ENCODE results near the gene FBXL2.
"Not testable (repeated sequence)": the region's sequence is repeated elsewhere in the genome, so short reads cannot be mapped to it uniquely, and the experiment has no call there.

FBXL2 gene

DNA sequence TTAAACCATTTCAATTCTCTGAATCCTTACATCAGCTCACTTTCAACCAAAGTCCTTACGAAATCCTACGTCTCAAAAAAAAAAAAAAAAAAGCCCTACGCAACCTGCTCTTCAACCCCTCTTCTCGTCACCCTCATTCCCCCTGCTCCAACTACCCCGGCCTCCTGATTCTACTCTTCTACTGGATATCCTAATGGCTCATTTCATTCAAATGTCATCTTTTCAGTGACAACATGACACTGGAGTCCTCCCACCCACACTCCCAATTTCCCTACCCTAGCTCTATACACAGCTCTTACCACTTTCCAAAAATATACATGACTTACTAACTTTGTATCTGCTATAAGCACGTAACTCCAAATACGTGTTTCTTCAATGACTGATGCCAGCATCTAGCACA is 151.5 kb downstream of the FBXL2 start:
- in situ Hi-C loops (cut with MboI; ENCODE audit: low pct_unique_long_range_greater_than_20kb, low sequenced_read_pairs, unreplicated experiment), result no loop called here
- DNase-seq (ENCODE audit: low spot score), result no peak
- TF ChIP-seq, protein P1, sequence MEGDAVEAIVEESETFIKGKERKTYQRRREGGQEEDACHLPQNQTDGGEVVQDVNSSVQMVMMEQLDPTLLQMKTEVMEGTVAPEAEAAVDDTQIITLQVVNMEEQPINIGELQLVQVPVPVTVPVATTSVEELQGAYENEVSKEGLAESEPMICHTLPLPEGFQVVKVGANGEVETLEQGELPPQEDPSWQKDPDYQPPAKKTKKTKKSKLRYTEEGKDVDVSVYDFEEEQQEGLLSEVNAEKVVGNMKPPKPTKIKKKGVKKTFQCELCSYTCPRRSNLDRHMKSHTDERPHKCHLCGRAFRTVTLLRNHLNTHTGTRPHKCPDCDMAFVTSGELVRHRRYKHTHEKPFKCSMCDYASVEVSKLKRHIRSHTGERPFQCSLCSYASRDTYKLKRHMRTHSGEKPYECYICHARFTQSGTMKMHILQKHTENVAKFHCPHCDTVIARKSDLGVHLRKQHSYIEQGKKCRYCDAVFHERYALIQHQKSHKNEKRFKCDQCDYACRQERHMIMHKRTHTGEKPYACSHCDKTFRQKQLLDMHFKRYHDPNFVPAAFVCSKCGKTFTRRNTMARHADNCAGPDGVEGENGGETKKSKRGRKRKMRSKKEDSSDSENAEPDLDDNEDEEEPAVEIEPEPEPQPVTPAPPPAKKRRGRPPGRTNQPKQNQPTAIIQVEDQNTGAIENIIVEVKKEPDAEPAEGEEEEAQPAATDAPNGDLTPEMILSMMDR (IDR thresholded peaks at IDR 0.05; ENCODE audit: extremely low read depth, insufficient read depth, missing control alignments), result no peak

DNA sequence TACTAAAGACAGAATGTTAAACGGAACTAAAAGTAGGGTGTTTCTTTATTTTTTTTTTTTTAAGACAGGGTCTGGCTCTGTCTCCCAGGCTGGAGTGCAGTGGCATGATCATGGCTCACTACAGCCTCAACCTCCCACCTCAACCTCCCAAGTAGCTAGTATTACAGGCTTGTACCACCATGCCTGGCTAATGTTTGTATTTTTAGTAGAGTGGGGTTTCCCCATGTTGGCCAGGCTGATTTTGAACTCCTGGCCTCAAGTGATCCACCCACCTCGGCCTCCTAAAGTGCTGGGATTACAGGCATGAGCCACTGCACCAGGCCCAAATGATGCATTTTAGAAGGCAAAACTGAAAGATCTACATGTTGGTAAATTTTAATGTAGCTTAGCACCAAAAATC is 152.1 kb downstream of the FBXL2 start:
- DNase-seq (ENCODE audit: low spot score); in situ Hi-C loops (cut with MboI; ENCODE audit: low pct_unique_long_range_greater_than_20kb, low sequenced_read_pairs, unreplicated experiment): not testable (repeated sequence)

DNA sequence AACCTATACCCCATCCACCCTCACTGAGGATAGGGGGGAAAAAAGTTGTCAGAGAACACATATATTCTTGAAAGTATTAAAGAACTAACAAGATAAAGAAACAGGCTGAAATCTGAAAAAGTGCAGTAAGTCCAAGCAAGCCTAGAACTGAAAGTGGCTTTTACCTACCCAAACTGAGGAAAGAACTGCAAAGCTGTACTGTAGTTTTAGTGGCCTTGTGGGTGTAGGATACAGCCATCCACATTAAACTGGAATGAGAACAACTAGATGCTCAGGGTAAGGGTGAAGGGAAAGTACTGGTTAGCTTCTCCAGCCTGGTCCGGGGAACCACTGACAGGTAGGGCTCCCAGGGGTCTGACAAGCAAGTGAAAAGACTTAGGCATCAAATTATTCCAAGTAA is 152.8 kb downstream of the FBXL2 start:
- in situ Hi-C loops (cut with MboI; ENCODE audit: low pct_unique_long_range_greater_than_20kb, low sequenced_read_pairs, unreplicated experiment), result no loop called here
- TF ChIP-seq, protein P1 (IDR thresholded peaks at IDR 0.05; ENCODE audit: extremely low read depth, insufficient read depth, missing control alignments), result no peak
- DNase-seq (ENCODE audit: low spot score), result no peak

DNA sequence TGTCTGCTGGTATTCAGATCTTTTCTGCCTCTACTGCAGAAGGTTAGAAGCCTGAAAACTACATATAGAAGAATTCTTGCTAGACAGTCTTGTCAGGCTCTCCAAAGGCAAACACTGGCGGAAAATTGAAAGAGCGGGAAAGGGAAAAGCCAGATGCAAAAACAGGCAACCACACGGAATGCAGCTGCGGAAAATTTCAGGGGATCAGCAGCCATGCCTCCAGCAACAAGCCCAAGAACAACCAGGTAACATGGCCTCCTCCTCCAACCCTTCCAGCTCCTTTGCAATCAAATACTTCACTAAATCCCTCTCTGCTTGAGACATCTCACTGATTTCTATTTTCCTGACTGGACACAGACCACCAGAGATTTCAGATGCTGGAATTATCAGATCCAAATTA is 153.3 kb downstream of the FBXL2 start:
- no peak for DNase-seq (ENCODE audit: low spot score)
- TF ChIP-seq, protein P1 (IDR thresholded peaks at IDR 0.05; ENCODE audit: extremely low read depth, insufficient read depth, missing control alignments), result no peak
- in situ Hi-C loops (cut with MboI; ENCODE audit: low pct_unique_long_range_greater_than_20kb, low sequenced_read_pairs, unreplicated experiment), result no loop called here

DNA sequence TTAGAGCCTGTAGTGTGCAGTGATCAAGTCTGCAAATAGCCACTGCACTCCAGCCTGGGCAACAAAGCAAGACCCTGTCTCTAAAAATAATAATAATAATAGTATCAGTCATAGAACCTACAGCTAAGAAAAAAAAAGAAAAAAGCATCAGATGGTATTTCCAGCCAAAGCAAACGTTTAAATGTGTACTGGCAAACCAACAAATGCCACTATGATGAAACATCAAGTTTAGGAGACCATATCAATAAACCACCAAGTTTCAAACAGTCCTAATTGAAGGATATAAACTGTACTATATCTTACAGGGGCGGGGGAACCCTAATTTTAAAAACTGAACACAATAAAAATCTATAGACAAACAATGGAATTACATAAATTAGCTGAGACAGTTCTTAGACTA is 156.6 kb downstream of the FBXL2 start:
- in situ Hi-C loops (cut with MboI; ENCODE audit: low pct_unique_long_range_greater_than_20kb, low sequenced_read_pairs, unreplicated experiment), result no loop called here
- TF ChIP-seq, protein P1 (IDR thresholded peaks at IDR 0.05; ENCODE audit: extremely low read depth, insufficient read depth, missing control alignments), result no peak

More for the DNA sequence above, 156.6 kb downstream of the FBXL2 start:
- DNase-seq (ENCODE audit: low spot score), result no peak

Measured in GM13977 (cell line).